A673 (cell line): ENCODE data around the gene PCGF2.

Source experiments
- EZH2 ChIP-seq: fragments of 200-600 bp; sonication (generic); IDR thresholded peaks from 2 replicates; pipeline ENCODE4 v1.6.1; 2017; ENCODE audit warnings: borderline replicate concordance, low read depth, mild to moderate bottlenecking, mixed read lengths, antibody characterized with exemption, low read length; ENCODE audit not compliant: poor library complexity, severe bottlenecking
- TF ChIP-seq, protein P1 (sequence below): fragments of 300-800, 200-600 bp; sonication (generic); conservative IDR thresholded peaks from 2 replicates; pipeline ENCODE4 v1.5.1; 2017; ENCODE audit warnings: low read depth, mild to moderate bottlenecking, antibody characterized with exemption, low read length, moderate library complexity, mixed read lengths

DNA sequence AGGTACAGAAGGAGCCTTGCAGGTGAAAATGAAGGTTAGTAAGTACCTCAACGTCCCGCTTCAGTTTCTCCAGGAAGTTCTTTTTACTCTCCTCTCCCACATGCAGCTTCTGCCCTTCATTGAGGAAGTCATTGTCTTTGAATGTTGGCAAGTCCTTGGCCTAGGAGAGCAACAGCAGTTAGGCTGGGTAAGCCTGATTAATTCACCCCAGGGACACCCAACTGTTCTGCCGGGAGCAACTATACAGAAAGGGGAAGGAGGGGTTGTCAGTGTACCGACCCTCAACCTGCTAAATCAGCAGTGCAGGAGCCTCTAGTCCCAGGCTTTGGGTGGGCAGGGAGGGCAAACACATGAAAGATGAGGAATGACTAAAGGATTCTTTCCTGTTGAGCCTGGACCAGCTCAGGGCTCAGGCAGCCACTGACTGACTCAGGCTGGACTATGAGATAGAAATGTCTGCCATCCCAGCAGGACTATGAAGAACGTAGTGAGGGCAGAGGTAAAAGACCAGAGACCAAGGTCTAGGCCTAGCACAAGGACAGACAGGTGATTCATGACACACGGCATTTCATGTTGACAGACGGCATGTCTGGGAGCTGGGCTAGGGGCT lies 29.6 kb upstream of the PCGF2 start:
- no peak for TF ChIP-seq EZH2
- TF ChIP-seq, protein P1, sequence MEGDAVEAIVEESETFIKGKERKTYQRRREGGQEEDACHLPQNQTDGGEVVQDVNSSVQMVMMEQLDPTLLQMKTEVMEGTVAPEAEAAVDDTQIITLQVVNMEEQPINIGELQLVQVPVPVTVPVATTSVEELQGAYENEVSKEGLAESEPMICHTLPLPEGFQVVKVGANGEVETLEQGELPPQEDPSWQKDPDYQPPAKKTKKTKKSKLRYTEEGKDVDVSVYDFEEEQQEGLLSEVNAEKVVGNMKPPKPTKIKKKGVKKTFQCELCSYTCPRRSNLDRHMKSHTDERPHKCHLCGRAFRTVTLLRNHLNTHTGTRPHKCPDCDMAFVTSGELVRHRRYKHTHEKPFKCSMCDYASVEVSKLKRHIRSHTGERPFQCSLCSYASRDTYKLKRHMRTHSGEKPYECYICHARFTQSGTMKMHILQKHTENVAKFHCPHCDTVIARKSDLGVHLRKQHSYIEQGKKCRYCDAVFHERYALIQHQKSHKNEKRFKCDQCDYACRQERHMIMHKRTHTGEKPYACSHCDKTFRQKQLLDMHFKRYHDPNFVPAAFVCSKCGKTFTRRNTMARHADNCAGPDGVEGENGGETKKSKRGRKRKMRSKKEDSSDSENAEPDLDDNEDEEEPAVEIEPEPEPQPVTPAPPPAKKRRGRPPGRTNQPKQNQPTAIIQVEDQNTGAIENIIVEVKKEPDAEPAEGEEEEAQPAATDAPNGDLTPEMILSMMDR, result no peak
